Peyer's patch (tissue), 4 donors: Measurements from ENCODE around the gene FAM193A. TPM values are rescaled to one million over a fixed set of nuclear protein-coding genes. Genes with fewer than 3 reads are reported as not detected.

ENCODE experiments used
- DNase-seq, 3 donors: peaks; one replicate each; pipeline ENCODE4 v3.0.0-alpha.2; 2017 to 2019
- H3K27ac ChIP-seq, 4 donors: fragments of 200-600 bp; sonication (generic); one replicate each; pipeline ENCODE4 v1.5.1; 2016 to 2019
- H3K27me3 ChIP-seq, 2 donors: fragments of 200-600 bp; sonication (generic); one replicate each; pipeline ENCODE4 v1.5.1; 2019
- H3K36me3 ChIP-seq, 3 donors: fragments of 200-600 bp; sonication (generic); one replicate each; pipeline ENCODE4 v1.5.1; 2016 to 2019
- H3K4me1 ChIP-seq, 4 donors: fragments of 200-600 bp; sonication (generic); one replicate each; pipeline ENCODE4 v1.5.1; 2016 to 2019
- H3K4me3 ChIP-seq, 4 donors: fragments of 200-600 bp; sonication (generic); 1 replicate in 3 of 4; 2 replicates in 1 of 4; pipeline ENCODE4 v1.5.1; 2016 to 2019; ENCODE audit warnings: mild to moderate bottlenecking in 1 of 4
- H3K9me3 ChIP-seq, 4 donors: fragments of 200-600 bp; sonication (generic); one replicate each; pipeline ENCODE4 v1.5.1; 2016 to 2019; ENCODE audit warnings: mild to moderate bottlenecking in 1 of 4
- CTCF ChIP-seq, 6 experiments: fragments of 450-650 bp in 4 of 6; fragments of 200-600 bp in 2 of 6; sonication (generic) in 1 of 6; IDR thresholded peaks; one replicate each; pipeline ENCODE4 v1.5.1; 2017 to 2019; ENCODE audit warnings: antibody characterized with exemption in 6 of 6, mild to moderate bottlenecking in 3 of 6, moderate library complexity in 1 of 6
- POLR2A ChIP-seq, 2 donors: fragments of 450-650 bp; IDR thresholded peaks; one replicate each; pipeline ENCODE4 v1.5.1; 2017; ENCODE audit warnings: antibody characterized with exemption in 2 of 2, mild to moderate bottlenecking in 2 of 2, moderate library complexity in 2 of 2
- total RNA-seq, 4 donors: library from RNA; depleted of rRNA; stranded (reverse); fragments of >200 nt; gene quantifications; one replicate each; pipeline ENCODE4 v1.1.0, GENCODE V29; 2016

The FAM193A gene
- total RNA-seq, 4 donors from 2014 or later = 38.2 to 77.6 (median 51.2) TPM

- peaks cover 0 to 4% (median 0%) of the 10 kb centered on the region in 4 donors for H3K4me1 ChIP-seq
- DNase-seq = no peak
- no peaks in the 10 kb centered on the region for H3K9me3 ChIP-seq
- peaks cover 0 to 81% (median 0%) of the 10 kb centered on the region in 3 donors for H3K36me3 ChIP-seq
- H3K4me3 ChIP-seq = no peak overlapping the region
- TF ChIP-seq CTCF (IDR thresholded peaks at IDR 0.05) (no peak), POLR2A (IDR thresholded peaks at IDR 0.05) (no peak)
- no peaks in the 10 kb centered on the region for H3K27me3 ChIP-seq
- no peak overlapping the region for H3K27ac ChIP-seq
Observed at GRCh38 chr4:2500547-2500946, 35.9 kb upstream of the FAM193A start.

GRCh38 chr4:2501034-2501594 is 35.3 kb upstream of the FAM193A start:
- H3K27me3 ChIP-seq = no peaks in the 10 kb centered on the region
- peaks cover 0 to 4% (median 0%) of the 10 kb centered on the region in 4 donors for H3K4me1 ChIP-seq
- no peak for TF ChIP-seq CTCF (IDR thresholded peaks at IDR 0.05)
- TF ChIP-seq POLR2A (IDR thresholded peaks at IDR 0.05) = no peak
- H3K27ac ChIP-seq = no peak overlapping the region
- H3K4me3 ChIP-seq = no peak overlapping the region
- no peaks in the 10 kb centered on the region for H3K9me3 ChIP-seq
- no peak for DNase-seq
- peaks cover 0 to 85% (median 0%) of the 10 kb centered on the region in 3 donors for H3K36me3 ChIP-seq

GRCh38 chr4:2503809-2504208 is 32.6 kb upstream of the FAM193A start:
- no peak for DNase-seq
- no peak for TF ChIP-seq POLR2A (IDR thresholded peaks at IDR 0.05)
- TF ChIP-seq CTCF (IDR thresholded peaks at IDR 0.05) = no peak
- H3K27me3 ChIP-seq = no peaks in the 10 kb centered on the region
- H3K4me3 ChIP-seq = no peak overlapping the region
- no peak overlapping the region for H3K27ac ChIP-seq
- no peaks in the 10 kb centered on the region for H3K9me3 ChIP-seq
- H3K4me1 ChIP-seq = no peaks in the 10 kb centered on the region
- peaks cover 0 to 73% (median 0%) of the 10 kb centered on the region in 3 donors for H3K36me3 ChIP-seq

- Histone ChIP-seq H3K9me3 (no peaks in the 10 kb centered on the region), H3K36me3 (peaks cover 0 to 69% (median 0%) of the 10 kb centered on the region in 3 donors), H3K27me3 (no peaks in the 10 kb centered on the region), H3K4me1 (peaks cover 0 to 3% (median 0%) of the 10 kb centered on the region in 4 donors), H3K27ac (no peak overlapping the region), H3K4me3 (no peak overlapping the region)
- TF ChIP-seq CTCF (IDR thresholded peaks at IDR 0.05) (no peak), POLR2A (IDR thresholded peaks at IDR 0.05) (no peak)
- DNase-seq = no peak
Observed at GRCh38 chr4:2507259-2507658, 29.2 kb upstream of the FAM193A start.

GRCh38 chr4:2507855-2508254 is 28.6 kb upstream of the FAM193A start:
- Histone ChIP-seq H3K4me3 (no peak overlapping the region), H3K27ac (no peak overlapping the region), H3K9me3 (no peaks in the 10 kb centered on the region), H3K36me3 (peaks cover 0 to 71% (median 0%) of the 10 kb centered on the region in 3 donors), H3K4me1 (peaks cover 0 to 3% (median 0%) of the 10 kb centered on the region in 4 donors), H3K27me3 (no peaks in the 10 kb centered on the region)
- no peak for DNase-seq
- TF ChIP-seq POLR2A (IDR thresholded peaks at IDR 0.05) (no peak), CTCF (IDR thresholded peaks at IDR 0.05) (no peak)
